HCT116 (cell line): ENCODE results near the gene EFCAB12. TPM values are rescaled to one million over a fixed set of nuclear protein-coding genes. Genes with fewer than 3 reads are reported as not detected.

Source experiments
- ATAC-seq: fragments of 200-7000 bp; cut with Tn5 transposase; 2 replicates; pipeline ENCODE4 v1.9.1; 2020; ENCODE audit warnings: mild to moderate bottlenecking, moderate library complexity
- BruUV-seq: library from RNA; stranded (reverse); fragments of 400-500 nt; replicated peaks from 2 replicates; lab custom pipeline; 2021; lab: Mats Ljungman, UMichigan
- CTCF ChIA-PET: fragments of 300-600 bp; sonication (Branson Sonifier 250); formaldehyde crosslinking; loops from one replicate; lab custom pipeline; 2021; ENCODE audit warnings: antibody characterized with exemption; lab: Charles Lee
- POLR2A ChIA-PET: fragments of 300-600, 350-600 bp; sonication (Branson Sonifier 250); formaldehyde crosslinking; loops from one replicate; lab custom pipeline; 2021; ENCODE audit warnings: antibody characterized with exemption; lab: Charles Lee
- RAD21 ChIA-PET, 2 experiments: fragments of 300-600 bp; sonication (Branson Sonifier 250); formaldehyde crosslinking; loops; one replicate each; lab custom pipeline; 2023; ENCODE audit warnings: low total read pairs in 2 of 2; ENCODE audit not compliant: uncharacterized antibody in 2 of 2, unreplicated experiment in 2 of 2, low non-redundant PET in 1 of 2; lab: Charles Lee
- DNase-seq: peaks from one replicate; pipeline ENCODE4 v3.0.0-alpha.2; 2010; ENCODE audit warnings: low read depth, low spot score
- H2AFZ ChIP-seq: fragments of 200-600 bp; shearing (Covaris generic), sonication (generic); 2 replicates; pipeline ENCODE4 v1.6.1; 2017; ENCODE audit warnings: low read depth, mixed run types, mixed read lengths, antibody characterized with exemption, low read length; ENCODE audit not compliant: poor library complexity, severe bottlenecking
- H3K27ac ChIP-seq: 2 replicates; pipeline ENCODE4 v1.5.1; 2012; ENCODE audit warnings: low read depth, low read length
- H3K27me3 ChIP-seq: fragments of 200-600 bp; sonication (generic); 2 replicates; pipeline ENCODE4 v1.6.1; 2016; ENCODE audit warnings: mixed run types, low read length, mixed read lengths; ENCODE audit not compliant: insufficient read depth
- H3K36me3 ChIP-seq, 2 experiments: fragments of 200-500 bp in 1 of 2; fragments of 200-600 bp in 1 of 2; sonication (Bioruptor generic) in 1 of 2; sonication (generic) in 1 of 2; 2 replicates each; pipeline versions ENCODE4 v1.5.1 to v1.6.1; 2014 to 2016; ENCODE audit warnings: low read length in 2 of 2, inconsistent platforms in 1 of 2, mixed read lengths in 1 of 2, mixed run types in 1 of 2; ENCODE audit not compliant: insufficient read depth in 2 of 2, control insufficient read depth in 1 of 2
- H3K4me1 ChIP-seq, 2 experiments: fragments of 200-600 bp in 1 of 2; sonication (generic) in 1 of 2; 2 replicates each; pipeline versions ENCODE4 v1.5.1 to v1.6.1; 2012 to 2017; ENCODE audit warnings: low read length in 2 of 2, inconsistent platforms in 1 of 2, mild to moderate bottlenecking in 1 of 2, mixed read lengths in 1 of 2, mixed run types in 1 of 2, moderate library complexity in 1 of 2; ENCODE audit not compliant: insufficient read depth in 2 of 2, control insufficient read depth in 1 of 2
- H3K4me2 ChIP-seq: fragments of 200-600 bp; sonication (generic); 2 replicates; pipeline ENCODE4 v1.6.1; 2017; ENCODE audit warnings: mixed run types, low read length, mixed read lengths
- H3K4me3 ChIP-seq, 2 experiments: fragments of 200-600 bp in 1 of 2; sonication (generic) in 1 of 2; replicated peaks in 1 of 2; 2 replicates each; pipeline ENCODE4 v1.5.1; 2011 to 2016; ENCODE audit warnings: low read length in 2 of 2, control low read depth in 1 of 2, low read depth in 1 of 2, mild to moderate bottlenecking in 1 of 2, mixed read lengths in 1 of 2, mixed run types in 1 of 2
- H3K79me2 ChIP-seq: fragments of 200-600 bp; sonication (generic); 2 replicates; pipeline ENCODE4 v1.6.1; 2017; ENCODE audit warnings: mild to moderate bottlenecking, mixed run types, low read length, moderate library complexity, mixed read lengths; ENCODE audit not compliant: insufficient read depth
- H3K9ac ChIP-seq: fragments of 200-600 bp; sonication (generic); 2 replicates; pipeline ENCODE4 v1.6.1; 2016; ENCODE audit warnings: low read length, mixed read lengths
- H3K9me2 ChIP-seq: fragments of 200-600 bp; sonication (generic), shearing (Covaris generic); 2 replicates; pipeline ENCODE4 v1.6.1; 2017; ENCODE audit warnings: mixed run types, mild to moderate bottlenecking, moderate library complexity; ENCODE audit not compliant: insufficient read depth
- H3K9me3 ChIP-seq, 2 experiments: fragments of 200-500 bp in 1 of 2; fragments of 200-600 bp in 1 of 2; sonication (Bioruptor generic) in 1 of 2; sonication (generic) in 1 of 2; 2 replicates each; pipeline ENCODE4 v1.6.1; 2014 to 2017; ENCODE audit warnings: low read length in 2 of 2, mixed read lengths in 2 of 2, inconsistent platforms in 1 of 2, low read depth in 1 of 2, mild to moderate bottlenecking in 1 of 2, mixed run types in 1 of 2, moderate library complexity in 1 of 2; ENCODE audit not compliant: control insufficient read depth in 1 of 2, insufficient read depth in 1 of 2
- H4K20me1 ChIP-seq: fragments of 200-600 bp; sonication (generic), shearing (Covaris generic); 2 replicates; pipeline ENCODE4 v1.6.1; 2017; ENCODE audit warnings: mixed run types, mild to moderate bottlenecking, moderate library complexity; ENCODE audit not compliant: insufficient read depth
- CTCF ChIP-seq, 3 experiments: fragments of 200-600 bp in 1 of 3; sonication (generic) in 1 of 3; IDR thresholded peaks in 2 of 3; conservative IDR thresholded peaks in 1 of 3; 2 replicates each; pipeline ENCODE4 v1.5.1; 2012 to 2017; ENCODE audit warnings: low read depth in 2 of 3, low read length in 2 of 3, antibody characterized with exemption in 1 of 3, borderline replicate concordance in 1 of 3, control low read depth in 1 of 3, mild to moderate bottlenecking in 1 of 3, mixed read lengths in 1 of 3, mixed run types in 1 of 3, moderate library complexity in 1 of 3; ENCODE audit not compliant: insufficient read depth in 1 of 3
- EGR1 ChIP-seq: IDR thresholded peaks from 2 replicates; pipeline ENCODE4 v1.6.1; 2012; ENCODE audit warnings: low read depth
- ELF1 ChIP-seq: IDR thresholded peaks from 2 replicates; pipeline ENCODE4 v1.6.1; 2012; ENCODE audit warnings: low read depth, borderline replicate concordance
- EZH2phosphoT487 ChIP-seq: fragments of 200-600 bp; IDR thresholded peaks from 2 replicates; pipeline ENCODE4 v1.6.1; 2018; ENCODE audit warnings: antibody characterized with exemption, borderline replicate concordance
- JUND ChIP-seq: IDR thresholded peaks from 2 replicates; pipeline ENCODE4 v1.6.1; 2012
- POLR2AphosphoS5 ChIP-seq: IDR thresholded peaks from 2 replicates; pipeline ENCODE4 v1.6.1; 2011; ENCODE audit warnings: mild to moderate bottlenecking, low read depth, low read length, moderate library complexity
- RAD21 ChIP-seq: IDR thresholded peaks from 2 replicates; pipeline ENCODE4 v1.6.1; 2012; ENCODE audit warnings: low read depth, mild to moderate bottlenecking
- SIN3A ChIP-seq: IDR thresholded peaks from 2 replicates; pipeline ENCODE4 v1.6.1; 2012; ENCODE audit warnings: low read depth
- SP1 ChIP-seq: IDR thresholded peaks from 2 replicates; pipeline ENCODE4 v1.6.1; 2012; ENCODE audit warnings: low read depth
- TCF7L2 ChIP-seq: IDR thresholded peaks from 2 replicates; pipeline ENCODE4 v1.7.0; 2011; ENCODE audit warnings: borderline replicate concordance, inconsistent platforms; ENCODE audit not compliant: insufficient read depth, insufficient read length; ENCODE audit errors: extremely low read depth
- YY1 ChIP-seq: IDR thresholded peaks from 2 replicates; pipeline ENCODE4 v1.6.1; 2011; ENCODE audit warnings: low read length, low read depth, moderate library complexity, mild to moderate bottlenecking; ENCODE audit not compliant: insufficient replicate concordance; ENCODE audit errors: extremely low read depth
- ZNF274 ChIP-seq: fragments of 200-500 bp; sonication (Bioruptor generic); IDR thresholded peaks from 2 replicates; pipeline ENCODE4 v1.6.1; 2014; ENCODE audit warnings: mild to moderate bottlenecking, low read depth, low read length, inconsistent platforms
- intact Hi-C: fragments of 100-400 bp; cut with micrococcal nuclease; formaldehyde crosslinking; loops from 2 replicates; pipeline ENCODE4 v1.10.0; 2022
- total RNA-seq: library from RNA; stranded (reverse); gene quantifications from one replicate; pipeline ENCODE4 v1.2.1, GENCODE V29; 2021; ENCODE audit not compliant: unreplicated experiment
- TF ChIP-seq, protein P1 (sequence below): IDR thresholded peaks from 2 replicates; pipeline ENCODE4 v1.6.1; 2012
- TF ChIP-seq, protein P2 (sequence below): IDR thresholded peaks from 2 replicates; pipeline ENCODE4 v1.6.1; 2012

EFCAB12 gene
- total RNA-seq, 1 experiment from 2014 or later: 0.42 TPM

GRCh38 chr3:129360705-129361460 lies 67.6 kb downstream of the EFCAB12 start (continued):
- TF ChIP-seq YY1 (no peak), RAD21 (no peak), SP1 (no peak), POLR2AphosphoS5 (no peak), SIN3A (no peak), ELF1 (no peak), JUND (no peak)
- TF ChIP-seq, protein P1, sequence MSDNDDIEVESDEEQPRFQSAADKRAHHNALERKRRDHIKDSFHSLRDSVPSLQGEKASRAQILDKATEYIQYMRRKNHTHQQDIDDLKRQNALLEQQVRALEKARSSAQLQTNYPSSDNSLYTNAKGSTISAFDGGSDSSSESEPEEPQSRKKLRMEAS: no peak

DNA sequence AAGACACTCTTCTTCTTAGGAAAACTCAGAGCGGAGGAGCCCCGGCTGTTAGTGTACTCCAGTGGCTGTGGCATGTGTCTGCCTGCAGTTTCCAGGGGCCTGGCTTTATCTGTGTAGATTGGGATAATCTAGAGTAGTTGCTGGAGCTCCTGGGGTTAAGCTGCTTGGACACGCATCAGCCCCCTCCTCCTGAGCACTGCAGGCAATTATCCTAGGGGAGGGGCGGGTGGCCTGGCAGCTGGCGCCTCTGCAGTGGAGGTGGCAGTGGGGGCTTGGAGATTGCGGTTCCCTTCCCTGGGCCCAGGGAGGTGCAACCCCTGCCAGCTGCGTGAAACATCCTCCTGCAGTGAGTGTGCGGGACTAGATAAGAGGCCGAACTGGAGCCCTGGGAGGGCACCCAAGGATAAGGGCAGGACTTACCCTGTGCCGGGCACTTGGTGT lies 68.2 kb downstream of the EFCAB12 start:
- peaks cover 4 to 8% of the 10 kb centered on the region in 2 experiments; a peak in 3 of 4 replicates for H3K4me1 ChIP-seq
- H2AFZ ChIP-seq: no peak overlapping the region
- no peak overlapping the region for H3K9ac ChIP-seq
- intact Hi-C loops: no loop called here
- TF ChIP-seq EZH2phosphoT487 (no peak), CTCF (IDR thresholded peaks at IDR 0.05 in 2 of 3, conservative IDR thresholded peaks at IDR 0.05 in 1 of 3; ENCODE audit: borderline replicate concordance in 1 of 3, insufficient read depth in 1 of 3, low read depth in 2 of 3, low read length in 2 of 3) (no peak), TCF7L2 (no peak), ZNF274 (no peak), RAD21 (no peak), EGR1 (no peak)
- TF ChIP-seq, protein P1: no peak
- TF ChIP-seq, protein P2, sequence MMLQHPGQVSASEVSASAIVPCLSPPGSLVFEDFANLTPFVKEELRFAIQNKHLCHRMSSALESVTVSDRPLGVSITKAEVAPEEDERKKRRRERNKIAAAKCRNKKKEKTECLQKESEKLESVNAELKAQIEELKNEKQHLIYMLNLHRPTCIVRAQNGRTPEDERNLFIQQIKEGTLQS: no peak
- no peaks in the 10 kb centered on the region for H3K79me2 ChIP-seq
- no peaks in the 10 kb centered on the region for H3K27me3 ChIP-seq
- POLR2A ChIA-PET: no interaction called here
- H3K9me2 ChIP-seq: no peaks in the 10 kb centered on the region
- no peaks in the 10 kb centered on the region for H3K36me3 ChIP-seq
- H3K27ac ChIP-seq: no peak overlapping the region
- H3K4me2 ChIP-seq: no peak overlapping the region
- CTCF ChIA-PET: no interaction called here
- H4K20me1 ChIP-seq: no peaks in the 10 kb centered on the region
- no peak overlapping the region for H3K4me3 ChIP-seq
- ATAC-seq: no peak
- RAD21 ChIA-PET: no interaction called here
- DNase-seq: no peak
- H3K9me3 ChIP-seq: no peaks in the 10 kb centered on the region
- BruUV-seq: no TSS peak
